Kidney (tissue), 14 donors: ENCODE results near the gene SHOX. TPM values are rescaled to one million over a fixed set of nuclear protein-coding genes. Genes with fewer than 3 reads are reported as not detected.

Experiments
- DNase-seq, 5 donors: peaks; one replicate each; pipeline ENCODE4 v3.0.0-alpha.2; 2013 to 2020
- FAIRE-seq: peaks from 2 replicates; lab custom pipeline; 2012; peaks lifted over from hg19 to GRCh38; lab: Jason Lieb, UNC
- H3K27ac ChIP-seq, 2 donors: one replicate each; pipeline ENCODE4 v1.7.0; 2013; ENCODE audit warnings: low read depth in 2 of 2, low read length in 2 of 2, inconsistent platforms in 1 of 2
- H3K27me3 ChIP-seq: one replicate; pipeline ENCODE4 v1.7.1; 2013; ENCODE audit warnings: low read length, inconsistent platforms; ENCODE audit not compliant: control insufficient read depth, insufficient read depth
- H3K36me3 ChIP-seq, 3 donors: one replicate each; pipeline versions ENCODE4 v1.7.0 to v1.7.1; 2013; ENCODE audit warnings: low read length in 3 of 3, control low read depth in 1 of 3, inconsistent platforms in 1 of 3; ENCODE audit not compliant: insufficient read depth in 3 of 3, control insufficient read depth in 2 of 3
- H3K4me1 ChIP-seq, 3 donors: one replicate each; pipeline versions ENCODE4 v1.7.0 to v1.7.1; 2013; ENCODE audit warnings: low read length in 3 of 3, inconsistent platforms in 1 of 3, low read depth in 1 of 3; ENCODE audit not compliant: control insufficient read depth in 2 of 3, insufficient read depth in 2 of 3
- H3K4me3 ChIP-seq, 3 donors: one replicate each; pipeline versions ENCODE4 v1.7.0 to v1.8.1; 2013; ENCODE audit warnings: low read length in 3 of 3, control low read depth in 1 of 3, inconsistent platforms in 1 of 3
- H3K9ac ChIP-seq, 3 donors: one replicate each; pipeline versions ENCODE4 v1.7.0 to v1.7.1; 2013; ENCODE audit warnings: low read length in 3 of 3, control low read depth in 1 of 3, inconsistent platforms in 1 of 3
- H3K9me3 ChIP-seq, 3 donors: one replicate each; pipeline versions ENCODE4 v1.7.0 to v1.7.1; 2013; ENCODE audit warnings: low read length in 3 of 3, control low read depth in 1 of 3, inconsistent platforms in 1 of 3; ENCODE audit not compliant: control insufficient read depth in 2 of 3, insufficient read depth in 1 of 3
- intact Hi-C: fragments of 100-400 bp; cut with DNase I; formaldehyde crosslinking; loops from one replicate; pipeline ENCODE4 v1.11.1; 2022
- polyA plus RNA-seq: library from polyadenylated mRNA; stranded (reverse); fragments of 350-450 nt; fragmentation: Illumina TruSeq; extraction: RNeasy Lipid Tissue Mini Kit (QIAGEN cat#74804); gene quantifications from one replicate; pipeline ENCODE4 v1.2.3, GENCODE V29; 2014; ENCODE audit warnings: low read depth, low replicate concordance; ENCODE audit not compliant: insufficient read depth
- total RNA-seq: library from RNA; stranded (reverse); fragmentation: NEBNext Ultra II Directional; extraction: Animal tissue kit (Norgen Biotek cat#: 25700); gene quantifications from one replicate; pipeline ENCODE4 v1.2.1, GENCODE V29; 2021
- TF ChIP-seq, protein P1 (sequence below): IDR thresholded peaks from 3 replicates; pipeline ENCODE4 v1.5.1; 2012; ENCODE audit warnings: mild to moderate bottlenecking, moderate library complexity, borderline replicate concordance; ENCODE audit not compliant: insufficient read depth; ENCODE audit errors: extremely low read depth
- donor health status: control.
- donor health status: control.
- donor health status: control.
- donor health status: control.
- donor health status: control.
- donor health status: DM: yes; HTN: yes; CAD: no.
- donor health status: Normal renal cell carcinoma (clear cell type).

Gene SHOX
- total and polyA plus RNA-seq, 2 donors from 2014 or later: not detected

DNA sequence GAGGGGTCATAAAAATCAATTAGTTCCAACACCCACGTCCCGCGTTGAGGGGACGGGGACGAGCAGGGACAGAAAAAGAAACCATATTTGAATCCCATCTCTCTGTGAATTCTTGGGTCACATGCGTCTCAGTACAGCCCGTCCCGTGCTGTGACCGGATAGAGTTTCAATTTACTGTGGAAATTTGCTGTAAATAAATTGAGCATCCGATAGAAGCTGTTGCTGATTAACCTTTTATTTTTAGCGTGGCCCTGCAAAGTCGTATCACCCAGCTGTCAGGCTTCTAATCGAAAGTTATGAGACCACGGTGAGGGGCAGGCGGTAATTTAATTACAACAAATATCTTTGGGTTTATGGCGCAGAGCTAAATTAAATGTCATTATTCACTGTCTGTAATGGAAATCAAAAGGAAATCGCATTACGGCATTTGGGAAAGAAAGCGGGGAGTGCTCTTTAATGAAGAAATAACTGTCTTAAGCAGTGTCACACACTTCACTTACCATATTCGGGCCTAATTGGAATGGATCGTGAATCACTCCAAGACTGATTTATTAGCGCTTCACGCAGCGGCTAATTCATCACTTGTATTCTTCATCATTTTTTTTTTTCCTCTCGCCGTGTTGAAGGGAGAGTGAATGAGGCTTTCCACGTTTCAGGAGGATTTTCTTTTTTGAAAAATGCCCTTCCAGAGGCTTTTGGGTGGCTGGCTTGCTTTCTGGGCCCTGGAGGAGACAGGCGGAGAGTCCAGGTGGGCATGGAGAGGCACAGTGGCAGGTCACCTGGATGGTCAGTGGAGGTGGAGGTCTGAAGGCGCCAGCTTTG, 7.3 kb downstream of the SHOX start:
- intact Hi-C loops: no loop called here
- H3K27ac ChIP-seq: no peak overlapping the region
- H3K9ac ChIP-seq: no peak overlapping the region
- peaks cover 35% of the 10 kb centered on the region for H3K27me3 ChIP-seq
- peak in 1 of 5 donors; percentile 36 for DNase-seq
- H3K9me3 ChIP-seq: no peaks in the 10 kb centered on the region
- TF ChIP-seq, protein P1, sequence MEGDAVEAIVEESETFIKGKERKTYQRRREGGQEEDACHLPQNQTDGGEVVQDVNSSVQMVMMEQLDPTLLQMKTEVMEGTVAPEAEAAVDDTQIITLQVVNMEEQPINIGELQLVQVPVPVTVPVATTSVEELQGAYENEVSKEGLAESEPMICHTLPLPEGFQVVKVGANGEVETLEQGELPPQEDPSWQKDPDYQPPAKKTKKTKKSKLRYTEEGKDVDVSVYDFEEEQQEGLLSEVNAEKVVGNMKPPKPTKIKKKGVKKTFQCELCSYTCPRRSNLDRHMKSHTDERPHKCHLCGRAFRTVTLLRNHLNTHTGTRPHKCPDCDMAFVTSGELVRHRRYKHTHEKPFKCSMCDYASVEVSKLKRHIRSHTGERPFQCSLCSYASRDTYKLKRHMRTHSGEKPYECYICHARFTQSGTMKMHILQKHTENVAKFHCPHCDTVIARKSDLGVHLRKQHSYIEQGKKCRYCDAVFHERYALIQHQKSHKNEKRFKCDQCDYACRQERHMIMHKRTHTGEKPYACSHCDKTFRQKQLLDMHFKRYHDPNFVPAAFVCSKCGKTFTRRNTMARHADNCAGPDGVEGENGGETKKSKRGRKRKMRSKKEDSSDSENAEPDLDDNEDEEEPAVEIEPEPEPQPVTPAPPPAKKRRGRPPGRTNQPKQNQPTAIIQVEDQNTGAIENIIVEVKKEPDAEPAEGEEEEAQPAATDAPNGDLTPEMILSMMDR: no peak
- no peak for FAIRE-seq
- no peak overlapping the region for H3K4me3 ChIP-seq
- H3K36me3 ChIP-seq: no peaks in the 10 kb centered on the region
- no peaks in the 10 kb centered on the region for H3K4me1 ChIP-seq

DNA sequence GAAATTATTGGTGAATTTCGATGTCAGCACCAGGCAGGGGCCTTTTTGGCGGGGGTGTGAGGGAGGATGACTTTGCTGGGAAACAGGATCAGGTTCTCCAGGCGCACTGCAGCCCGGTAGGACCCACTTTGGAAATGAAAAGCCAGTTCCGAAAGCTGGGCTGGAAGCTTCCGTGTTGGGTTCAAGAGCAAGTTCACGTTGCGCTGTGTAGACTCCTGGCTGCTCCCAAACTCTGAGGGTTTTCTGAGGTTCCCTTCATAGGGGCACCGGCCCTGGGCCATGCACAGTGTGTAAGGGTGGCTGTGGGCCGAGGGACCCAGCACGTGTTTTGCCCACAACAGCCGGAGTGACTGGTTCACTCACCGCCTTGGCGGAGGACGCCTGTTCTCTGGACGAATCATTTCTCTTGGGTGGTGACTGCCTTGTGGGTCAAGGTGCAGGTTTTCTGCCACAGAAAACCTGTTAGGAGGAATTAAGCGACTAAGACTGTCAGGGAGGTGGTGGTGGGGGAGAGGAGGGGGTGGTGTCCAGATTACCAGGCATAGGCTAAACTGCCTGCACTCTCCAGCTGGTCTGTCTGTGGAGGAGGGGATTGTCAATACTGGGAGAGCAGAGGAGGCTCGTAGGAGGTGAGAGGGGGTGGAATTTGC, 8.0 kb downstream of the SHOX start:
- intact Hi-C loops: no loop called here
- Histone ChIP-seq H3K9ac (no peak overlapping the region), H3K27me3 (peaks cover 33% of the 10 kb centered on the region), H3K4me1 (no peaks in the 10 kb centered on the region), H3K36me3 (no peaks in the 10 kb centered on the region), H3K4me3 (no peak overlapping the region), H3K9me3 (no peaks in the 10 kb centered on the region), H3K27ac (no peak overlapping the region)
- TF ChIP-seq, protein P1: no peak
- DNase-seq (no peak), FAIRE-seq (no peak)

DNA sequence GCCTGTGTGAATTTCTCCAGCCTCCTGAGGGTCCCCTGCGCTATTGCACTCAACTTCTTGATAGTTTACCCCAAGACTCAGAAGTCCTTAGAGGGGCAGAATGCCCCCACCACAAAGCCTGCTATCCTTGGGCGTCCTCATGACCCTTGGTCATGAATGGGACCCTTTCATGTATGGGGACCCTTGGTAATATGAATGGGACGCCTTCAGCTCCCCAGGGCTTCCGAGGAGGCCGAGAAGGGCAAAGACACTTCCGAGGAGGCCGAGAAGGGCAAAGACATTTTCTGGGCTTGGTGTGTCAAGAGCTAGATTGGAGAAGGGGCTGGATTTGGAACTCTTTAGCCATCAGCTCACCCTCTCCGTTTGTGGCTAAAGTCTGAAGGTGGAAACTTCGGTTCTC, 8.6 kb downstream of the SHOX start:
- peaks cover 31% of the 10 kb centered on the region for H3K27me3 ChIP-seq

More for the DNA sequence above, 8.6 kb downstream of the SHOX start:
- Histone ChIP-seq H3K4me1 (no peaks in the 10 kb centered on the region), H3K9me3 (no peaks in the 10 kb centered on the region), H3K9ac (no peak overlapping the region), H3K36me3 (no peaks in the 10 kb centered on the region), H3K4me3 (no peak overlapping the region), H3K27ac (no peak overlapping the region)
- FAIRE-seq (no peak), DNase-seq (no peak)
- intact Hi-C loops: no loop called here
- TF ChIP-seq, protein P1: no peak
